ENCODE results near the gene RHBDD1. TPM values are rescaled to one million over a fixed set of nuclear protein-coding genes. Genes with fewer than 3 reads are reported as not detected.

The RHBDD1 gene
- total RNA-seq, 1 donor from 2014 or later, result 9.9 TPM

- DNase-seq (ENCODE audit: extremely low read depth, low read depth, low spot score), result no peak
Measured at GRCh38 chr2:227020416-227020815, 184.6 kb downstream of the RHBDD1 start.

- no peak for DNase-seq (ENCODE audit: extremely low read depth, low read depth, low spot score)
Measured at GRCh38 chr2:227022608-227023007, 186.8 kb downstream of the RHBDD1 start.

GRCh38 chr2:227025510-227025909, 189.7 kb downstream of the RHBDD1 start:
- no peak for DNase-seq (ENCODE audit: extremely low read depth, low read depth, low spot score)

- no peak for DNase-seq (ENCODE audit: extremely low read depth, low read depth, low spot score)
Measured at GRCh38 chr2:227029426-227030105, 193.7 kb downstream of the RHBDD1 start.

GRCh38 chr2:227030789-227031188, 194.9 kb downstream of the RHBDD1 start:
- DNase-seq (ENCODE audit: extremely low read depth, low read depth, low spot score), result no peak

GRCh38 chr2:227031379-227031778, 195.5 kb downstream of the RHBDD1 start:
- no peak for DNase-seq (ENCODE audit: extremely low read depth, low read depth, low spot score)

GRCh38 chr2:227033471-227034148, 197.8 kb downstream of the RHBDD1 start:
- DNase-seq (ENCODE audit: extremely low read depth, low read depth, low spot score), result no peak

GRCh38 chr2:227035711-227036367, 200.0 kb downstream of the RHBDD1 start:
- no peak for DNase-seq (ENCODE audit: extremely low read depth, low read depth, low spot score)

GRCh38 chr2:227036527-227036926, 200.7 kb downstream of the RHBDD1 start:
- no peak for DNase-seq (ENCODE audit: extremely low read depth, low read depth, low spot score)

GRCh38 chr2:227038550-227039189, 202.8 kb downstream of the RHBDD1 start:
- DNase-seq (ENCODE audit: extremely low read depth, low read depth, low spot score), result no peak

GRCh38 chr2:227043981-227044380, 208.1 kb downstream of the RHBDD1 start:
- DNase-seq (ENCODE audit: extremely low read depth, low read depth, low spot score), result no peak

Other genes starting within 250 kb of the RHBDD1 start
- 4.0 and 4.1 TPM in 2 replicates for gene IRS1, start 36.2 kb upstream of the RHBDD1 start, total RNA-seq

Measured in glomerular endothelial cell (primary cell).